Parathyroid adenoma (tissue), 2 donors: Measurements from ENCODE around the gene EYA2.

Experiments used
- H2AFZ ChIP-seq: fragments of 300-600 bp; sonication (generic); one replicate; pipeline ENCODE4 v1.7.0; 2017; ENCODE audit warnings: antibody characterized with exemption, mild to moderate bottlenecking
- H3K27ac ChIP-seq: fragments of 300-600 bp; sonication (generic); one replicate; pipeline ENCODE4 v1.7.0; 2017
- H3K27me3 ChIP-seq: fragments of 300-600 bp; sonication (generic); one replicate; pipeline ENCODE4 v1.7.0; 2017; ENCODE audit warnings: low read length; ENCODE audit not compliant: control insufficient read depth, insufficient read depth
- H3K36me3 ChIP-seq: fragments of 300-600 bp; sonication (generic); one replicate; pipeline ENCODE4 v1.7.0; 2017; ENCODE audit warnings: low read length; ENCODE audit not compliant: control insufficient read depth, insufficient read depth
- H3K4me1 ChIP-seq: fragments of 300-600 bp; sonication (generic); one replicate; pipeline ENCODE4 v1.7.0; 2017; ENCODE audit warnings: control low read depth
- H3K4me2 ChIP-seq: fragments of 300-600 bp; sonication (generic); one replicate; pipeline ENCODE4 v1.7.0; 2017; ENCODE audit warnings: low read length
- H3K4me3 ChIP-seq: fragments of 300-600 bp; sonication (generic); one replicate; pipeline ENCODE4 v1.7.0; 2017; ENCODE audit warnings: low read depth, low read length
- H3K79me2 ChIP-seq: fragments of 300-600 bp; sonication (generic); one replicate; pipeline ENCODE4 v1.7.0; 2017; ENCODE audit warnings: control low read depth
- H3K9ac ChIP-seq: fragments of 300-600 bp; sonication (generic); one replicate; pipeline ENCODE4 v1.7.0; 2017; ENCODE audit warnings: mild to moderate bottlenecking
- H3K9me3 ChIP-seq: fragments of 300-600 bp; sonication (generic); one replicate; pipeline ENCODE4 v1.7.0; 2017; ENCODE audit warnings: low read length; ENCODE audit not compliant: control insufficient read depth
- TF ChIP-seq, protein P1 (sequence below): fragments of 300-600 bp; sonication (generic); IDR thresholded peaks from one replicate; pipeline ENCODE4 v1.7.0; 2017; ENCODE audit warnings: antibody characterized with exemption, mild to moderate bottlenecking
- donor health status: primary hyperparathyroidism.

The EYA2 gene

DNA sequence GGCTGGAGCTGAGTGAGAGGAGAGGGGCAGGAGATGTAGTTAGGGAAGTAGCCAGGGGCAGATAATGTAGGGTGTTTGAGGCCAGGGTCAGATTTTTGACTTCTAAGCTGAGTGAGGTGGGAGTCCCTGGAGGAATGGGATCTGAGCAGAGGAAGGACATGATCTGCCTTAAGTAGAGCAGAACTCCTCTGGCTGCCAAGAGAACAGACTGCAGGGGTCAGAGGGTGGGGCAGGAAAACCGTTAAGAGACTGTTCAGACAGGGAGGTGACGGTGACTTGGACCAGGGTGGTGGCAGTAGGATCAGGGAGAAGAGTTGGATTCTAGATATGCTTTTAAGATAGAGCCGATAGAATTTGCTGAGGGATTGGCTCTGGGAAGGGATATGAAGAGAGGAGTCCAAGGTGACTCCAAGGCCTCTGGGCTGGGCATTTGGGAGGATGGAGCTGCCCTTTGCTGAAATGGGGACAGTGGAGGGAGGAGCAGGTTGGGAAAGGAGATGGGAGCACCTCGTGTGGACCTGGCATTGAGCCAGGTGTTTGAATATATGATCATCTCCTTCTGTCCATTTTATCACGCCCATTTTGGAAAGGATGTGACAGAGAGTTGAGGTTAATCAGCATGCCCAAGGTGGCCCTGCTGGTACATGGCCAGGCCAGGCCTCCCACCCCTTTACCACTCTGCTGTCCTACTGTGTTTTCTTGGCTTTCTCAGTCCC is 18.8 kb downstream of the EYA2 start:
- no peak overlapping the region for H3K4me2 ChIP-seq
- peaks cover 45% of the 10 kb centered on the region for H3K79me2 ChIP-seq
- H3K4me3 ChIP-seq = no peak overlapping the region
- no peaks in the 10 kb centered on the region for H3K9me3 ChIP-seq
- H3K27me3 ChIP-seq = no peaks in the 10 kb centered on the region
- TF ChIP-seq, protein P1, sequence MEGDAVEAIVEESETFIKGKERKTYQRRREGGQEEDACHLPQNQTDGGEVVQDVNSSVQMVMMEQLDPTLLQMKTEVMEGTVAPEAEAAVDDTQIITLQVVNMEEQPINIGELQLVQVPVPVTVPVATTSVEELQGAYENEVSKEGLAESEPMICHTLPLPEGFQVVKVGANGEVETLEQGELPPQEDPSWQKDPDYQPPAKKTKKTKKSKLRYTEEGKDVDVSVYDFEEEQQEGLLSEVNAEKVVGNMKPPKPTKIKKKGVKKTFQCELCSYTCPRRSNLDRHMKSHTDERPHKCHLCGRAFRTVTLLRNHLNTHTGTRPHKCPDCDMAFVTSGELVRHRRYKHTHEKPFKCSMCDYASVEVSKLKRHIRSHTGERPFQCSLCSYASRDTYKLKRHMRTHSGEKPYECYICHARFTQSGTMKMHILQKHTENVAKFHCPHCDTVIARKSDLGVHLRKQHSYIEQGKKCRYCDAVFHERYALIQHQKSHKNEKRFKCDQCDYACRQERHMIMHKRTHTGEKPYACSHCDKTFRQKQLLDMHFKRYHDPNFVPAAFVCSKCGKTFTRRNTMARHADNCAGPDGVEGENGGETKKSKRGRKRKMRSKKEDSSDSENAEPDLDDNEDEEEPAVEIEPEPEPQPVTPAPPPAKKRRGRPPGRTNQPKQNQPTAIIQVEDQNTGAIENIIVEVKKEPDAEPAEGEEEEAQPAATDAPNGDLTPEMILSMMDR = no peak
- H3K9ac ChIP-seq = no peak overlapping the region
- no peaks in the 10 kb centered on the region for H3K36me3 ChIP-seq
- H3K4me1 ChIP-seq = peaks cover 22% of the 10 kb centered on the region
- no peak overlapping the region for H2AFZ ChIP-seq
- H3K27ac ChIP-seq = no peak overlapping the region

DNA sequence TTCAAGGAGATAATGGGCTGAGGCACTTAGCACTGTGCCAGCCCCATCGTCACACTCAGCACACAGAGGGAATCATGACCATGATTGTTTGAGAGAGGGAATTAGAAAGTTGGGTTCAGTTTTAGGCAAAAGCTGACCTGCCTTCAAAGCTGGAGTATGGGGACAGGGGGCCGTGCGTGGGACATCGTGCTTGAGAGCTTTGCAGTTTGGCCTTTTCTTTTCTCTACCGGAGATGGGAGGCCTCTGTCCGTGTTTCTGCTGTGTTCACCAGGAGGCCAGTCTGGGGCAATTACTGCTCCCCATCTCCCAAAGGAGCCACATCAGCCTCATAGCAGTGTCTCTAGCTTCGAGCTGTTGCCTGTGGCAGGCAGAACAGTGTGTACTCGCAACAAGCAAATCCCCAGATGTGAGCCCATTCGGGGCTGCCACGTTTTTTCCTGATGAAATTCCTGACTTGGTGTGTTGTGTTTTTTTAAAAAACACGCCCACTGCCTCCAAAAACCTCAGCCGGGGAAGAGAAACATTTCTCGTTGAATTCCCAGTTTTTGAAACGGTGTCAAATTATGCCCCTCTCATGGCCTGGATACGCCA is 20.2 kb downstream of the EYA2 start:
- Histone ChIP-seq H3K4me3 (no peak overlapping the region), H3K27ac (no peak overlapping the region), H3K36me3 (no peaks in the 10 kb centered on the region), H3K4me1 (peaks cover 28% of the 10 kb centered on the region), H3K4me2 (no peak overlapping the region), H3K27me3 (no peaks in the 10 kb centered on the region), H2AFZ (no peak overlapping the region), H3K9me3 (no peaks in the 10 kb centered on the region), H3K9ac (no peak overlapping the region), H3K79me2 (peaks cover 57% of the 10 kb centered on the region)
- TF ChIP-seq, protein P1 = no peak

DNA sequence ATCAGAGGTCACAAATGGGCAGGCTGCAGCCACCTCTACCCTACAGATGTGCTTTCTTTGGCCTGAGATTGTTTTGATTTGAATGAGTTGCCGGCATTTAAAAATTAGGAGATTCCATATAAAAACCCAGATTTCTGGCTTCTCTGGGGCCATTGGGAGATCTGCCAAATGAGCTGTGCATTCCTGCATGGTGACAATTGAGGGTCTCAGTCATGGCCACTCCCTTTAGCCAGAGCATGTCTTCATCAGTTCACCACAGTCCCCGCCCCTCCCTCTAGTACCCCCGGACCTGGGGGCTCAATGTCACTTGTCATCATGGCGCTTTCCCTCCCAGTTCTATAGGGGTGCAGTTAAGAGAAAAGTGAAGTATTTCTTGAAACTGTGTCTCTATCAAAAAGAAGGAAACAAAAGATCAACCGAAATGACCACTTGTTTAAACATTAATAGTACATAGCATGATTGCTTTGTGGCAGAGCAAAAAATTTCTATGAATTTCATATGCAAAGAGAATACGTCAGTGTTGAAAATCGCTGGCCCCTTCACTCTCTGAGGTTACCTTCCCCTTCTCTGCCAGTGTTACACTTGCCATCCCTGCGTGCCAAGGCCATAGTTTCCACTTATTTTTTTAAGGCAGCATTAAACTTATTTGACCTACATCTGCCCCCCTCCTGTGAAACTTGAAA is 21.1 kb downstream of the EYA2 start:
- Histone ChIP-seq H3K79me2 (peaks cover 60% of the 10 kb centered on the region), H3K9ac (no peak overlapping the region), H3K4me3 (no peak overlapping the region), H3K27ac (no peak overlapping the region), H3K9me3 (no peaks in the 10 kb centered on the region), H3K27me3 (no peaks in the 10 kb centered on the region), H3K4me2 (no peak overlapping the region), H2AFZ (no peak overlapping the region), H3K36me3 (no peaks in the 10 kb centered on the region), H3K4me1 (peaks cover 26% of the 10 kb centered on the region)
- TF ChIP-seq, protein P1 = no peak

DNA sequence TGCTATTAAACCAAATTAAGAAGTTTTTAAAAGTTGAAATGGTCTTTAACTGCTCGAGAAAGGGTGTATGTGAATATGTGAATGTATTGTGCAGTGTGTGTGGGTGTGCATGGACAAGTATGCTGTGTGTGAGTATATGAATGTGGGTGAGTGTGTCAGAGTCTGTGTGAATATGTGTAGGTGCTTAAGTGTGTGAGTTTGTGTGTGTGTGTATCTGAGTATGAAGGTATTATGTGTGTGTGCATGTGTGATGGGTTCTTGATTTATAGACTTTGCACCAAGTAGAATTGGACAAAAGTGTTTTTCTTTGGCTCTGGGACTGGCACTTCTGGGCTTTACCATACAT is 21.6 kb downstream of the EYA2 start:
- Histone ChIP-seq H3K27ac (no peak overlapping the region), H3K9me3 (no peaks in the 10 kb centered on the region), H3K79me2 (peaks cover 64% of the 10 kb centered on the region), H3K27me3 (no peaks in the 10 kb centered on the region), H3K4me3 (no peak overlapping the region), H2AFZ (no peak overlapping the region), H3K4me2 (no peak overlapping the region), H3K9ac (no peak overlapping the region), H3K4me1 (peaks cover 27% of the 10 kb centered on the region), H3K36me3 (no peaks in the 10 kb centered on the region)
- TF ChIP-seq, protein P1 = no peak
